GM18498 (cell line): ENCODE results near the gene ABCB1.
A peak's percentile ranks its signal among the peaks of the same experiment; 100 is the strongest.

Experiments
- ATAC-seq: cut with Tn5 transposase; IDR thresholded peaks from one replicate; pipeline ENCODE4 v1.9.1; 2021; ENCODE audit warnings: mild to moderate bottlenecking, moderate library complexity; ENCODE audit not compliant: unreplicated experiment

The ABCB1 gene

GRCh38 chr7:87517136-87517815, 83.4 kb downstream of the ABCB1 start:
- no peak for ATAC-seq

GRCh38 chr7:87513735-87514335, 86.8 kb downstream of the ABCB1 start:
- no peak for ATAC-seq

DNA sequence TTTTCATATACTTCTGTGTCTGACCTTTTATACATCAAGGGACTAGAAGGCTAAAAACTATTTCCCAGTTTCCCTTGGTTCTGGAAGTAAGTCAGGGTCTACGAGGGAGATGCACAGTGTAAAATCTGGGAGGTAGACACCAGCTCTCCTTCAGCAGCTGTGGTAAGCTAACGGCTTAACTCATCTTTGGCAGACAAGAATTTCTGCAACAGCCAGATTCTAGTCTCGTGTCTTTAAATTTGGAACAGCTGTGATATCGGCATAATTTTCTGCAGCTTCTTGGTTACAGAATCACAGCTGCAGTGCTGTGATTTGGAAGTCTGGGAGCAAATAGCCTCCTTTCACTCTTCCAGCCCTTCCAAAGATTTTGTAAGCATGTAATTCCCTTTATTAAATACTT, 87.8 kb downstream of the ABCB1 start:
- no peak for ATAC-seq

DNA sequence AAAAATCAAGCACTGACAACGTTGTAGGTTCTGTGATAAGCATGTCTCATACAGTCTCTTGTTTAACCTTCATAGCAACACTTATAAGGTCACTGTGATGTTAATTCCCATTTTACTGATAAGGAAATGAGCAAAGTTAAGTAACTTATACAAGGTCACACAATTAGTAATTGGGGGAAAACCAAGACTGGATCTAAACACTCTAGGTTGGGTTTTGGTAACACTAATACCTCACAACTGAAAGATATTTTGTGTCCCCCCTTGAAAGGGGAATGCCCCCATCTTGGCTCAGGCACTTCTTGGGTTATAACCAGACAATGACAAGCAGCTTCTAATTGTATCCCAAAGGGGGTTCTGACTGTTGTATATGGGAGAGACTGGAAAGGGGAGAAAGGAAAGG, 89.2 kb downstream of the ABCB1 start:
- ATAC-seq, result no peak

- ATAC-seq, result no peak
Measured at GRCh38 chr7:87510411-87510875, 90.2 kb downstream of the ABCB1 start.

DNA sequence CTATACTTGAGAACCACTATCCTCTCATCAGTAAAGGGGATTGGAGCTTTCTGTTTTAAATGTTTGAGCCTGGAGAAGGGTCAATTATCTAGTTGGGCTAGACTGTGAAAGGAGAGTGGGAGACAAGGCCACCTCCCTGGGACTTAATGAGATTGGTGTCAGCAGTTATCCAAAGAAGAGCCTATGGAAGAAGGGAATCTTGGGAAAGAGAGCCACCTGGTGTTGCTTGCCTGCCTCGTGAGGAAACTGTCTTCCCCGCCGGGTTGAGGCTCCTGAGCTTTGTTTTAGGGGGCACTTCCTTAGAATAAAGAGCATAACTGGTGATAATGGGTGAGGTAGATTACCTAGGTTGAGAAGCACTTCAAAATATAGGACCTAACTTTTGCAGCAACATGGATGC, 93.2 kb downstream of the ABCB1 start:
- no peak for ATAC-seq

GRCh38 chr7:87506246-87507180, 94.2 kb downstream of the ABCB1 start:
- ATAC-seq, result no peak

DNA sequence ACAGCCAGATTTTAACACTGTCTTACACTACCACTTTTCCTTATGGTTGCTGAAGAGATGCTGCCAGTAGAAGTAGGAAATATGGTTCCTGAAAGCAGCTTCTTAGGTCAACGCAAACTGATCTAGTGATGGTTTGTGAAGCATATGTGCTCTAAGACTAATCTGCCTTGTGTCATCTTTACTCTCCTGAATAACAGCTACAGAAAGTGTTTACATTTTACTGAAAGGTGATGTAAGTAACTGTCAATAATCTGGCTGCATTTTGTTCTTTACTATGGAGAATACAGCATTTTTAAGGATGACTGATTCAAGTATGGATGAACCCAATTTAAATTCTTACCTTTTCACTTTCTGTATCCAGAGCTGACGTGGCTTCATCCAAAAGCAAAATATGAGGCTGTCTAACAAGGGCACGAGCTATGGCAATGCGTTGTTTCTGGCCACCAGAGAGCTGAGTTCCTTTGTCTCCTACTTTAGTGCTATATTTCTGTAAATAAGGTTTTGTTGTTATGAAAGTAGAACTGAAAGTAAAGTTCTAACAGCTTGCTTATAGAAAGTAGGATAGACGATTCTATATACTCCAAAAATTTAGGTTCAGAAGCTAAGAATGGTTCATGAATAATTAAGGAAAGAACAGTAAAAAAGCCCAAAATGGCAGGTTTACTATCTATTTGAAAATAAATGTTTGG, 95.0 kb downstream of the ABCB1 start:
- ATAC-seq, result no peak

DNA sequence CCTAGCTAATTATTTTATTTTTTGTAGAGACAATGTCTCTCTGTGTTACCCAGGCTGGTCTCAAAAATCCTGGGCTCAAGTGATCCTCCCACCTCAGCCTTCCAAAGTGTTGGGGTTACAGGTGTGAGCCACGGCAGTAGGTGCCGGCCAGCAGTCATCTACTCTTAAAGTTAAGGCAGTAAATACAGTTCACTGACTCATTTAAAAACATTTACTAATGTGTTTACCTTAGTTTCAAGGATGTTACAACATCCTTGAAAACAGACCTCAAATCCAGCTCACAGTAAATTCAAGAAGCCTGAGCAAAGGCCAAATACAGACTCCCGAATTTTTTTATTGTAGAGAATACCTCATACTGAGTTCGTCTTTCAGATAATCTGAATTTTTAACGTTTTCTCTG, 95.6 kb downstream of the ABCB1 start:
- ATAC-seq, result no peak

DNA sequence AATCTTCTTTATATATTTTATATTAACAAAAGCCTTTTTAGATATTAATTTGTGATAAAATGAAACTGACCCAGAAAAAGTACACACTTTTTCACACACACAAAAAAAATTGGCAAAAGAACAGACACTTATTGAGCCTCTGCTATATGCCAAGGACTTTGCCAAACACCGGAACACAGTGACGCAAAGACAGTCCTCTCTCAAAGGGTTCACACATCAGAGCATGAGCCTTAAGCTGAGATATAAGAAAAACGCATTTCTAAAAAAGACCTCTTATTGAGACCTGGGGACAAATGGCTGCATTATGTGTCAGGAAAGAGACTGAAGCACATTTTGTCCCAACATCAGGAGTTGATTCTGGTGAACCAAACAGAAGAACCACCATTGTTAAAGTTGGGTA, 101.2 kb downstream of the ABCB1 start:
- no peak for ATAC-seq

- ATAC-seq, result no peak
Measured at GRCh38 chr7:87498893-87499292, 101.8 kb downstream of the ABCB1 start.

DNA sequence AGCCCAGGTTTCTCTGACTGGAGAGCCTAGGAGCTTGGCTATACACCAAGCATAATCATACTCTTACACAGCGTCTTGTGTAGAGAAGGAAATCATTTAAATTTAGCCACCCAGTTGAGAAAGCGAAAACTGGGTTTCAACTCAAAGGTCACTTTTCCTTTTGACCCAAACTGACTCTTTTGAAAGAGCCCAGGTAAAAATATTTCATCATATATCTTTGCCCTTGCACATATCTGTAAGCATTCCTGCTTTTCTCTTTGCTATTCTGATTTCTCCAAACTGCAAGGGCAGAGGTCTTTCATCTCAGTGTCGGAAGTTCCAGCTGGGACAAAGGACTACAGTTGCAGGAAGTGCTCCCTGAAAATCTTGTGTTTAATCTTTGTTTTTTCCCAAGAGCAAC, 103.2 kb downstream of the ABCB1 start:
- no peak for ATAC-seq

- ATAC-seq, result no peak
Measured at GRCh38 chr7:87495366-87495765, 105.3 kb downstream of the ABCB1 start.

GRCh38 chr7:87494454-87494853, 106.2 kb downstream of the ABCB1 start:
- no peak for ATAC-seq

DNA sequence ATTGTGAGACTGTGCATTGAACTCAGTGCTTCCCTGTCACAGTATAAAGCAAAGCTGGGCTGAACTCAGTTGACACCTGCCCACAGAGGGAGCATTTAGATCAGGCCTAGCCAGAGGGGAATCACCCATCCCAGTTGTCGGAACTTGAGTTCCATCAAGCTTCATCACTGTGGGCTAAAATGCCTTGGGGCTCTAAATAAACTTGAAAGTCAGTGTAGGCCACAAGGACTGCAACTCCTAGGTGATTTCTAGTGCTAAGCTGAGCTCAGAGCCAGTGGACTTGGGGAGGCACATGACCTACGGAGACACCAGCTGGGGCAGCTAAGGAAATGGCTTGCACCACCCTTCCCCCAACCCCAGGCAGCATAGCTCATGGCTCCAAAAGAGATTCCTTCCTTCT, 117.6 kb downstream of the ABCB1 start:
- no peak for ATAC-seq

GRCh38 chr7:87482115-87482514, 118.6 kb downstream of the ABCB1 start:
- ATAC-seq, result no peak

GRCh38 chr7:87480386-87480785, 120.3 kb downstream of the ABCB1 start:
- no peak for ATAC-seq

DNA sequence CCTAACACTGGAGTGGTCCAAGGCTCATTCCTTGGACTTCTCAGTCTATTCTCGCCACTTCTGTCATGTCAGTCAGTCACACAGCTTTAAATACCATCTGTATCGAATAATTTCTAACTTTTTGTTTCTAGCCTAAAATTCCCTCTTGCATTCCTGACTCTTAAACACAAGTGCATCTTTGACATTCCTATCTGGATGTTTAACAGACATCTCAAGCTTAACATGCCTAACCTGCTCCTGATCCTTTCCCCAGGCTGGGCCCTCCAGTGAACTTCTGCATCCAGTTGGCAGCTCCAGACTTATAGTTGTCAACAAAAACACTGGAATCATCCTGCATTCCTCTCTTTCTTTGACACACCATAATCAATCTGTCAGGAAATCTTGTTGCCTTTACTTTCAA, 120.7 kb downstream of the ABCB1 start:
- ATAC-seq, result no peak

DNA sequence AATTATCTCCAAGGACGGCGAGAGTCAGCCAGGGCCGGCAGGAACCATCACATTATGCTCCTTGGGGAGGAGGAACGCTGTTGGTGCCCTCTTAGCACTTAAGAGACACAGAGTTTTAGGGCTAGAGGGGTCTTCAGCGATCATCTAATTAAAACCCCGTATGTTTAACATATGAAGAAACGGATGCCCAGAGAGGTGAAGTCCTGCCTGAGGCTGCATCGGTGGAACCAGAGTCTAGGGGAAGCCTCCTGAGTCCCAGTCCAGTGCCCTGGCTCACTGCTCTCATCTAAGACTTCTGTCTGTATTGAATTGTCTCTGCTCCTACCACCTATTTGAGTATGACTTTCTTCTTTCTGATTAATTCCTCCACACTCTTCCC, 124.5 kb downstream of the ABCB1 start:
- no peak for ATAC-seq

GRCh38 chr7:87475359-87476178, 125.1 kb downstream of the ABCB1 start, which contains the start of gene ABCB4:
Gene ABCB4 (minus strand): TSS chr7:87475680. CDS start chr7:87475465, 215 bp downstream.
- ATAC-seq, result peak; percentile 38
